CD4-positive, alpha-beta memory T cell (primary cell): ENCODE results near the gene SNW1. TPM values are rescaled to one million over a fixed set of nuclear protein-coding genes. Genes with fewer than 3 reads are reported as not detected.

Experiments used
- CTCF ChIA-PET: fragments of 350-600 bp; sonication (Branson Sonifier 250); formaldehyde crosslinking; loops from one replicate; lab custom pipeline; 2021; ENCODE audit warnings: inconsistent platforms; ENCODE audit not compliant: partially characterized antibody; lab: Charles Lee
- POLR2A ChIA-PET: fragments of 350-600 bp; sonication (Branson Sonifier 250); formaldehyde crosslinking; loops from one replicate; lab custom pipeline; 2021; ENCODE audit not compliant: partially characterized antibody; lab: Charles Lee
- DNase-seq, 5 donors: peaks; one replicate each; pipeline versions ENCODE4 v3.0.0 to v3.0.0-alpha.2; 2020 to 2022; ENCODE audit warnings: mixed read lengths in 1 of 5
- H3K27ac ChIP-seq: one replicate; pipeline ENCODE4 v1.7.0; 2013; ENCODE audit warnings: low read depth, low read length
- H3K27me3 ChIP-seq: 2 replicates; pipeline ENCODE4 v1.7.0; 2013; ENCODE audit warnings: mild to moderate bottlenecking, low read length, moderate library complexity; ENCODE audit not compliant: insufficient read depth
- H3K36me3 ChIP-seq: 2 replicates; pipeline ENCODE4 v1.7.0; 2013; ENCODE audit warnings: mild to moderate bottlenecking, low read length, moderate library complexity; ENCODE audit not compliant: insufficient read depth
- H3K4me1 ChIP-seq: 2 replicates; pipeline ENCODE4 v1.7.0; 2013; ENCODE audit warnings: mild to moderate bottlenecking, low read length, moderate library complexity; ENCODE audit not compliant: insufficient read depth
- H3K4me3 ChIP-seq, 2 donors: one replicate each; pipeline ENCODE4 v1.7.0; 2013; ENCODE audit warnings: low read length in 2 of 2, mild to moderate bottlenecking in 1 of 2
- H3K9me3 ChIP-seq, 2 donors: one replicate each; pipeline ENCODE4 v1.7.0; 2013; ENCODE audit warnings: low read length in 2 of 2, control low read depth in 1 of 2; ENCODE audit not compliant: control insufficient read depth in 1 of 2
- H3K27ac Mint-ChIP-seq, 7 donors: one replicate each; pipeline ENCODE4 v1.8.0; 2020 to 2021; ENCODE audit warnings: mixed read lengths in 7 of 7, mild to moderate bottlenecking in 6 of 7, inconsistent platforms in 3 of 7, moderate library complexity in 3 of 7
- H3K27me3 Mint-ChIP-seq, 2 donors: one replicate each; pipeline ENCODE4 v1.8.0; 2020 to 2021; ENCODE audit warnings: mixed read lengths in 2 of 2
- H3K36me3 Mint-ChIP-seq, 2 donors: one replicate each; pipeline ENCODE4 v1.8.0; 2020 to 2021; ENCODE audit warnings: mixed read lengths in 2 of 2, inconsistent platforms in 1 of 2, mild to moderate bottlenecking in 1 of 2
- H3K4me1 Mint-ChIP-seq, 4 donors: one replicate each; pipeline ENCODE4 v1.8.0; 2020 to 2021; ENCODE audit warnings: mixed read lengths in 4 of 4, mild to moderate bottlenecking in 1 of 4
- H3K4me3 Mint-ChIP-seq, 8 donors: one replicate each; pipeline ENCODE4 v1.8.0; 2020 to 2021; ENCODE audit warnings: mixed read lengths in 8 of 8, mild to moderate bottlenecking in 7 of 8, moderate library complexity in 6 of 8, inconsistent platforms in 3 of 8
- H3K9me3 Mint-ChIP-seq, 8 donors: one replicate each; pipeline ENCODE4 v1.8.0; 2020 to 2021; ENCODE audit warnings: mixed read lengths in 8 of 8, mild to moderate bottlenecking in 5 of 8, inconsistent platforms in 3 of 8, moderate library complexity in 1 of 8
- intact Hi-C: fragments of 100-400 bp; cut with micrococcal nuclease; formaldehyde crosslinking; loops from one replicate; pipeline ENCODE4 v1.15.1; 2023
- polyA plus RNA-seq, 2 donors: library from polyadenylated mRNA; unstranded; fragments of 300-500 nt; fragmentation: Illumina TruSeq; gene quantifications; one replicate each; pipeline ENCODE4 v1.2.3, GENCODE V29; 2021
- total RNA-seq, 2 experiments: library from RNA; stranded (reverse); gene quantifications; one replicate each; pipeline ENCODE4 v1.2.3, GENCODE V29; 2021

Gene SNW1
- total and polyA plus RNA-seq, 4 experiments from 2014 or later: 54.4 to 99.7 (median 91.4) TPM

DNA sequence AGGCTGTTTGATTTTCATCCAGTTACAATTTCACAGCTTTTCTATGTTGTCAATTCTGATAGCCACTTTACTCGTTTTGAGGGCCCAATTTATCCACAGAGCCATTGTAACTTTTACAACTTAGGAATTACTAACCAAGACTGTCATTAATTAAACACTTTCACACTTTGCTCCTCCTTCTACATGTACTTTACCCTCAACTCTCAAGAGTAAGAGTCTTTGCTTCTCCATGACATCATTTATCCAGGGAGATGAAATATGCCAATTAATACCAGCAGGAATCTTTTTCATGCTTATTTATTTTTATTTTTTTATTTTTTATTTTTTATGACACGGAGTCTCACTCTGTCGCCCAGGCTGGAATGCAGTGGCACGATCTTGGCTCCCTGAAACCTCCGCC, 39.5 kb downstream of the SNW1 start:
- H3K9me3 Mint-ChIP-seq: no peaks in the 10 kb centered on the region
- H3K4me1 Mint-ChIP-seq: peaks cover 0 to 2% (median 0%) of the 10 kb centered on the region in 4 donors
- Histone ChIP-seq H3K4me1 (no peaks in the 10 kb centered on the region), H3K9me3 (no peaks in the 10 kb centered on the region), H3K27me3 (no peaks in the 10 kb centered on the region), H3K4me3 (no peak overlapping the region), H3K36me3 (peaks cover 75% of the 10 kb centered on the region), H3K27ac (no peak overlapping the region)
- ChIA-PET CTCF (no interaction called here), POLR2A (interaction anchor here (2.2 kb wide), 1 partner anchor 13 kb away, joined by 7 read pairs; the partner anchor contains the start of gene SLIRP)
- no peaks in the 10 kb centered on the region for H3K27me3 Mint-ChIP-seq
- intact Hi-C loops: no loop called here
- H3K4me3 Mint-ChIP-seq: no peak overlapping the region
- no peak overlapping the region for H3K27ac Mint-ChIP-seq
- DNase-seq: no peak
- H3K36me3 Mint-ChIP-seq: peaks cover 44 to 72% of the 10 kb centered on the region in 2 donors

DNA sequence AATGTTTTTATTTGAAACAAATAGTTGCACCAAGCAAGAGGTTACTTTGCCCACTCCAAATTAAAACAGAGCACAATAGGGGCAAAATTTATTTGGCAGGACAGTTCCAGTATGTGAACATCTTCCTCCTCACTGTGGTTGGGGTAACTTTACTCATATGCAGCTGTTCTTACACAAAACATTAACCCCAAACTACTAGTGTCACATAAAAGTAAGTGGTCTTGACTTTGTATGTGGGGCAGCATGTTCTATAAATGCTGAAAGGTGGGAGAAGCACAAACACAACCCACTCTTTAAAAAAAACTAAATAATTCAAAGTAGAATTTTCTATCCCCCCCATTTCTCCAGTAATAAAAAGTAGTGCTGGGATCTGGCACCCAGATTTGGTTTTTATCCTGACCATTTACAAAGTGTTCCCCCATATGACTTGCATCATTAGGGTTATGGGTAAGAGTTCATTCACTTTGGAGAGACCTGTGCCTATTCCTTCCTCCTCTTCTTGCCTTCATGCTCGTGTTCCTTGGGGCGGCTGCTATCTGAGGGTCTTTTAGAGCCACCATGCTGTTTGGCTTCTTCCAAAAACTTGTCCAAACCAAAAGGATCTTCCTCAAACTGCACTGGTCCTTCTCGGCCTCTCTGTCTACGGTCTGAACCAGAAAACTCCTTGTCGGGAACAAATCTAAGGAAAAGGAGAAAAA, 43.2 kb downstream of the SNW1 start:
- Mint-ChIP-seq H3K27me3 (no peaks in the 10 kb centered on the region), H3K4me3 (no peak overlapping the region), H3K9me3 (no peaks in the 10 kb centered on the region), H3K27ac (peak overlapping the region in 1 of 7 donors; percentile 9), H3K4me1 (peaks cover 0 to 7% (median 4%) of the 10 kb centered on the region in 4 donors), H3K36me3 (peaks cover 50 to 69% of the 10 kb centered on the region in 2 donors)
- ChIA-PET POLR2A (no interaction called here), CTCF (no interaction called here)
- DNase-seq: no peak
- Histone ChIP-seq H3K27me3 (no peaks in the 10 kb centered on the region), H3K9me3 (no peaks in the 10 kb centered on the region), H3K4me3 (no peak overlapping the region), H3K27ac (no peak overlapping the region), H3K36me3 (peaks cover 67% of the 10 kb centered on the region), H3K4me1 (no peaks in the 10 kb centered on the region)
- intact Hi-C loops: no loop called here

- Histone ChIP-seq H3K9me3 (no peaks in the 10 kb centered on the region), H3K4me3 (no peak overlapping the region), H3K27ac (no peak overlapping the region), H3K27me3 (no peaks in the 10 kb centered on the region), H3K36me3 (peaks cover 58% of the 10 kb centered on the region), H3K4me1 (peaks cover 5% of the 10 kb centered on the region)
- peaks cover 38 to 63% of the 10 kb centered on the region in 2 donors for H3K36me3 Mint-ChIP-seq
- intact Hi-C loops: no loop called here
- H3K27me3 Mint-ChIP-seq: no peaks in the 10 kb centered on the region
- POLR2A ChIA-PET: interaction anchor here (0.6 kb wide), 1 partner anchor 107 kb away, joined by 3 read pairs; no protein-coding TSS in a partner anchor
- H3K4me3 Mint-ChIP-seq: no peak overlapping the region
- H3K4me1 Mint-ChIP-seq: peaks cover 5 to 14% (median 12%) of the 10 kb centered on the region in 4 donors
- H3K27ac Mint-ChIP-seq: peak overlapping the region; percentile 26 to 81 (median 65)
- no peak for DNase-seq
- CTCF ChIA-PET: no interaction called here
- H3K9me3 Mint-ChIP-seq: no peaks in the 10 kb centered on the region
Measured at GRCh38 chr14:77714926-77715325, 46.0 kb downstream of the SNW1 start.

DNA sequence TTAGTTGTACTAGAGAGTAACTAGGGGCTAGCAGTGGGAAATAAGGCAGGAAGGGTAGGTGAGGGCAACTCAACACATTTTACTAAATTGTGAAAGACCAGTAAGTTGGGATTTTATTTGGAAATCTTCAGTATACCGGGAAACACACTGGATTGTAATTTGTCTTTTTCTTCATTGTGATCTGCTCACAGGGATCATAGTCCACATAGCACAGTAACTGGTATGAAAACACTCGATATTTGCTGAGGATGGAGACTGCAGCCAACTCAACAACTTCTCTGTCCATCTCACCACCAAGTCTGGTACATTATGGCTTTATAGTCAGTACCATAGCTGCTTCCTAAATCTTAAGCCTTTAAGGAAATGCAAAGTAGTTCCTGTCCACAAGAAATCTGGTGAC, 50.6 kb downstream of the SNW1 start:
- Histone ChIP-seq H3K9me3 (no peaks in the 10 kb centered on the region), H3K4me3 (no peak overlapping the region), H3K4me1 (peaks cover 33% of the 10 kb centered on the region), H3K36me3 (peaks cover 25% of the 10 kb centered on the region), H3K27ac (no peak overlapping the region), H3K27me3 (no peaks in the 10 kb centered on the region)
- peaks cover 26 to 52% (median 44%) of the 10 kb centered on the region in 4 donors for H3K4me1 Mint-ChIP-seq
- H3K9me3 Mint-ChIP-seq: peaks cover 0 to 5% (median 0%) of the 10 kb centered on the region in 8 donors
- CTCF ChIA-PET: no interaction called here
- peak overlapping the region in 3 of 8 donors; percentile 5 to 96 (median 11) for H3K4me3 Mint-ChIP-seq
- peak overlapping the region in 5 of 7 donors; percentile 0 to 83 (median 12) for H3K27ac Mint-ChIP-seq
- peaks cover 30 to 50% of the 10 kb centered on the region in 2 donors for H3K36me3 Mint-ChIP-seq
- H3K27me3 Mint-ChIP-seq: no peaks in the 10 kb centered on the region
- DNase-seq: no peak
- intact Hi-C loops: no loop called here
- POLR2A ChIA-PET: no interaction called here

DNA sequence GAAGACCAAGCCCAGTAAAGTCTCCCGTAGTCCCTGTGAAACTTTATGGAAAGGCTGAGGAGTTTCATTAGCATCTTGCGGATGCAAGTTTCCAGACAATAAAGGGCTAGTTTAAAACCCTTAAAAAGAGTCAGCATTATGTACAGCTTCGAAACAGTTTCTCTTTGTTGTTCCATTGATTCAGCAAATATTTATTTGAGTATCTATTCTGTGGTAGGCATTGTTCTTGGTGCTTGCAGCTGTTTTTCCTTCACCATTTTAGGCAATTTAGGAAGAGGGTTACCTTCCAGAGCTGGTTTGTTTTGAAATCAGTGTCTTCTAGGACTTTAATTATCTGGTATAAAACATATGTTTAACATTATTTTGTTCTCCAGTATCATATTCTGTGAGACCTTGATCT, 51.5 kb downstream of the SNW1 start:
- peaks cover 22% of the 10 kb centered on the region for H3K36me3 ChIP-seq
- peak overlapping the region; percentile 95 to 100 (median 98) for H3K4me3 Mint-ChIP-seq
- H3K4me1 Mint-ChIP-seq: peaks cover 26 to 50% (median 39%) of the 10 kb centered on the region in 4 donors
- H3K27ac Mint-ChIP-seq: peak overlapping the region in 6 of 7 donors; percentile 69 to 97 (median 88)
- intact Hi-C loops: loop anchor here (5.0 to 10.0 kb wide), 3 partner anchors 107 to 387 kb away; partner anchors contain the start of genes GSTZ1, POMT2, SAMD15 and TMED8
- peak overlapping the region in 1 of 2 donors; percentile 6 for H3K4me3 ChIP-seq
- H3K36me3 Mint-ChIP-seq: peaks cover 21 to 48% of the 10 kb centered on the region in 2 donors
- H3K27me3 Mint-ChIP-seq: no peaks in the 10 kb centered on the region
- no peaks in the 10 kb centered on the region for H3K27me3 ChIP-seq
- no peak for DNase-seq
- H3K9me3 ChIP-seq: no peaks in the 10 kb centered on the region
- H3K4me1 ChIP-seq: peaks cover 33% of the 10 kb centered on the region
- H3K27ac ChIP-seq: no peak overlapping the region
- POLR2A ChIA-PET: interaction anchor here (1.3 to 2.0 kb wide), 3 partner anchors 51 to 250 kb away, joined by 4 to 15 read pairs (median 5); partner anchors contain the start of genes ADCK1 and SNW1
- peaks cover 0 to 5% (median 0%) of the 10 kb centered on the region in 8 donors for H3K9me3 Mint-ChIP-seq
- CTCF ChIA-PET: no interaction called here

- Histone ChIP-seq H3K4me1 (peaks cover 33% of the 10 kb centered on the region), H3K27ac (peak overlapping the region; percentile 80), H3K27me3 (no peaks in the 10 kb centered on the region), H3K9me3 (no peaks in the 10 kb centered on the region), H3K36me3 (peaks cover 24% of the 10 kb centered on the region), H3K4me3 (peak overlapping the region; percentile 90 to 97)
- intact Hi-C loops: loop anchor here (1.0 to 10.0 kb wide), 7 partner anchors 53 to 386 kb away; partner anchors contain the start of genes ADCK1, GSTZ1, POMT2 and SAMD15
- H3K4me3 Mint-ChIP-seq: peak overlapping the region; percentile 95 to 100 (median 98)
- no peak for DNase-seq
- H3K27ac Mint-ChIP-seq: peak overlapping the region in 6 of 7 donors; percentile 83 to 99 (median 96)
- H3K36me3 Mint-ChIP-seq: peaks cover 21 to 53% of the 10 kb centered on the region in 2 donors
- peaks cover 26 to 50% (median 39%) of the 10 kb centered on the region in 4 donors for H3K4me1 Mint-ChIP-seq
- CTCF ChIA-PET: interaction anchor here (1.0 kb wide), 1 partner anchor 12 kb away, joined by 3 read pairs; no protein-coding TSS in a partner anchor
- H3K9me3 Mint-ChIP-seq: peaks cover 0 to 5% (median 0%) of the 10 kb centered on the region in 8 donors
- H3K27me3 Mint-ChIP-seq: no peaks in the 10 kb centered on the region
- POLR2A ChIA-PET: interaction anchor here (0.9 to 2.0 kb wide), 9 partner anchors 10 to 388 kb away, joined by 3 to 15 read pairs (median 3); partner anchors contain the start of genes ADCK1, GSTZ1, POMT2 and SAMD15
Measured at GRCh38 chr14:77708749-77709148, 52.2 kb downstream of the SNW1 start.
